Fibroblast of pulmonary artery (primary cell): Measurements from ENCODE around the gene TBCA.
A peak's percentile ranks its signal among the peaks of the same experiment; 100 is the strongest.

Source experiments
- DNase-seq: peaks from one replicate; pipeline ENCODE4 v3.0.0-alpha.2; 2010; ENCODE audit warnings: low read depth
- H3K4me3 ChIP-seq: replicated peaks from 2 replicates; pipeline ENCODE4 v1.5.1; 2011; ENCODE audit warnings: low read depth, mild to moderate bottlenecking, control low read depth, low read length, moderate library complexity
- CTCF ChIP-seq: IDR thresholded peaks from 2 replicates; pipeline ENCODE4 v1.5.1; 2011; ENCODE audit warnings: mild to moderate bottlenecking, control low read depth, low read length, inconsistent platforms; ENCODE audit errors: missing control alignments

The TBCA gene

GRCh38 chr5:77774981-77775789 is 954 bp downstream of the TBCA start:
- no peak for TF ChIP-seq CTCF
- peak overlapping the region; percentile 82 for H3K4me3 ChIP-seq
- no peak for DNase-seq

DNA sequence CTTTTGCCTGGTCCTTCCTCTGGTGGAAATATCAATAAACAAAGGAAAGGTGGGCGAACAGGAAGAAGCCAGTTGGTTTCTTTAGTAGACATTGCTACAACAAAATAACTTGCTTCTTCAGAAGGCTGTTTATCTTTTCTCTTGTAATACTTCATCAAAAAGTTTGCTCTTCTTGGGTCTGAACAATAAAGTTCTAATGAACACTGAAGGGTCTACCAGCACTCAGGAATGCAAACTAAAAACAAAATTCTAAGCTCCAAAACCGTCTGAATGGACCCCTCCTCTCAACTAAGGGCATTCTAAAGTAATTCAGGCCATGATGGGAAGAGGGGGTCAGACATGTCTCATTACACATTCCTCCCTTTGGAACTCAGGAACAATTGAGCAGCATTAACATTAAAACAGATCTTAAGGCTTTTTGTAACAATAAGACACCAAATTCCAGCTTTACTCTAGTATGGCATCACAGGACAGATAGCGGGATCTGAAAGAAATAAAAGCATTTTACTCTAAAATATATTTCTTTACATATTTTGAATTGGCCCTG is 2.3 kb downstream of the TBCA start:
- no peak overlapping the region for H3K4me3 ChIP-seq
- TF ChIP-seq CTCF, result no peak

GRCh38 chr5:77772729-77773128 is 3.4 kb downstream of the TBCA start:
- no peak overlapping the region for H3K4me3 ChIP-seq
- no peak for DNase-seq
- TF ChIP-seq CTCF, result no peak

More for the DNA sequence above, 2.3 kb downstream of the TBCA start:
- no peak for DNase-seq

DNA sequence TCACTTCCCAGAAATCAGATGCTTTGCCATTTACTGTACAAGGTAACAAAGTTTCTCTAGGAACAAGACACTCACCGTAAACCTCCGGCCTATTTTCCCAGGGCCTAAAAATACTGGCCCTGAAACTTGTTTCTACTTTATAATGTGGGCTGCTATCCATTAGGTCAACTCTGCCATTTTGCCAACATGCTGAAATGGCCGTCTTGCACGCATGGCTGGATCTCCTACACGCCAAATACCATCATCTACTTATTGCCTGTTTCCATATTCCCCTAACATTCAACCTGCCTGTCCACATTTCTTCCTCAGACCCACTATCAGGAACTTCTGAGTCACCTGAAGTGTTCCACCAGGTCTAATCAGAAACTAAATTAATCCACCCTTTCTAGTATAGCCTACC is 4.7 kb downstream of the TBCA start:
- no peak for TF ChIP-seq CTCF
- no peak for DNase-seq
- no peak overlapping the region for H3K4me3 ChIP-seq

- no peak for TF ChIP-seq CTCF
- DNase-seq, result no peak
- H3K4me3 ChIP-seq, result no peak overlapping the region
These were observed 5.7 kb downstream of the TBCA start for GRCh38 chr5:77770293-77771005.

DNA sequence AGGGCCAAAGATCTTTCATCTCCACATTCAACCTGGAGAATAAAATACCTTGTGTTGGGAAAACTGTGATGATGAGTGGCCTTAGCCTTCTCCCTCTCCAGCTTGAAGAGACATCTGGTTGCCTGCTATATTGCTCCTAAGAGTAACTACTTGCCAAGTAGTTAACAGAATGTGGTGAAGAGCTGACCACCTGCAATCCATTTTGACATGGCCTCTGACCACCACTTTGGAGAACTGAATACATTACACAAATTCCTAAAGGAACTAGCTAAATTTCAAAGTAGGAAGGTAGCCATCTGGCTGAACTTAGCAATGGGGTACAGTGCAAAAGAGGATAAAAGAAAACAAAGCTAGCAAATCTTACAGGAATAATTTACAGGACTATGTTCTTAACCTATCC is 7.2 kb downstream of the TBCA start:
- H3K4me3 ChIP-seq, result no peak overlapping the region
- no peak for DNase-seq
- no peak for TF ChIP-seq CTCF
